Neural progenitor cell (in vitro differentiated cells): ENCODE measurements around the gene TICAM2. TPM values are rescaled to one million over a fixed set of nuclear protein-coding genes. Genes with fewer than 3 reads are reported as not detected.

Experiments
- DNase-seq: peaks from one replicate; pipeline ENCODE4 v3.0.0-alpha.2; 2016; ENCODE audit warnings: low spot score
- H2AFZ ChIP-seq: fragments of 200-600 bp; sonication (generic); replicated peaks from 2 replicates; pipeline ENCODE4 v1.6.1; 2016; ENCODE audit warnings: antibody characterized with exemption
- H3F3A ChIP-seq: fragments of 200-600 bp; sonication (generic); 2 replicates; pipeline ENCODE4 v1.6.1; 2016; ENCODE audit warnings: antibody characterized with exemption, low read depth
- H3K27ac ChIP-seq: fragments of 200-600 bp; sonication (generic); 2 replicates; pipeline ENCODE4 v1.5.1; 2016; ENCODE audit warnings: mild to moderate bottlenecking
- H3K27me3 ChIP-seq: fragments of 200-600 bp; sonication (generic); 2 replicates; pipeline ENCODE4 v1.6.1; 2016; ENCODE audit warnings: mild to moderate bottlenecking, moderate library complexity
- H3K36me3 ChIP-seq: fragments of 200-600 bp; sonication (generic); 2 replicates; pipeline ENCODE4 v1.5.1; 2016
- H3K4me1 ChIP-seq: fragments of 200-600 bp; sonication (generic); 2 replicates; pipeline ENCODE4 v1.6.1; 2016; ENCODE audit warnings: mixed run types
- H3K4me2 ChIP-seq: fragments of 200-600 bp; sonication (generic); 2 replicates; pipeline ENCODE4 v1.6.1; 2016
- H3K4me3 ChIP-seq: fragments of 200-600 bp; sonication (generic); 2 replicates; pipeline ENCODE4 v1.5.1; 2016
- H3K79me2 ChIP-seq: fragments of 200-600 bp; sonication (generic); 2 replicates; pipeline ENCODE4 v1.6.1; 2016; ENCODE audit warnings: low read depth
- H3K9ac ChIP-seq: fragments of 200-600 bp; sonication (generic); 2 replicates; pipeline ENCODE4 v1.6.1; 2016
- H3K9me3 ChIP-seq: fragments of 200-600 bp; sonication (generic); 2 replicates; pipeline ENCODE4 v1.5.1; 2016; ENCODE audit warnings: low read depth
- H4K20me1 ChIP-seq: fragments of 200-600 bp; sonication (generic); 2 replicates; pipeline ENCODE4 v1.6.1; 2016; ENCODE audit warnings: low read depth
- H3K27ac Mint-ChIP-seq: 3 replicates; pipeline ENCODE4 v1.8.0; 2021; ENCODE audit warnings: mixed read lengths
- H3K27me3 Mint-ChIP-seq: 2 replicates; pipeline ENCODE4 v1.8.0; 2022; ENCODE audit warnings: low read depth, mild to moderate bottlenecking, inconsistent platforms, moderate library complexity, mixed read lengths; ENCODE audit not compliant: insufficient read depth
- H3K36me3 Mint-ChIP-seq: 3 replicates; pipeline ENCODE4 v1.8.0; 2021; ENCODE audit warnings: mixed read lengths
- H3K4me1 Mint-ChIP-seq: 3 replicates; pipeline ENCODE4 v1.8.0; 2021; ENCODE audit warnings: mixed read lengths
- H3K4me3 Mint-ChIP-seq: 3 replicates; pipeline ENCODE4 v1.8.0; 2021; ENCODE audit warnings: mild to moderate bottlenecking, moderate library complexity, mixed read lengths
- H3K9me3 Mint-ChIP-seq: 3 replicates; pipeline ENCODE4 v1.8.0; 2020; ENCODE audit warnings: mixed read lengths
- EZH2 ChIP-seq: fragments of 200-600 bp; sonication (generic); IDR thresholded peaks from 2 replicates; pipeline ENCODE4 v1.6.1; 2017; ENCODE audit warnings: antibody characterized with exemption, mild to moderate bottlenecking, moderate library complexity
- EZH2phosphoT487 ChIP-seq: fragments of 200-600 bp; sonication (generic); IDR thresholded peaks from 2 replicates; pipeline ENCODE4 v1.6.1; 2017; ENCODE audit warnings: antibody characterized with exemption
- total RNA-seq: library from RNA; depleted of rRNA; stranded (reverse); fragments of >200 nt; gene quantifications from 2 replicates; pipeline ENCODE4 v1.2.3, GENCODE V29; 2015; ENCODE audit warnings: low replicate concordance
- TF ChIP-seq, protein P1 (sequence below): fragments of 200-600 bp; sonication (generic); IDR thresholded peaks from 2 replicates; pipeline ENCODE4 v1.5.1; 2017; ENCODE audit warnings: antibody characterized with exemption, mild to moderate bottlenecking

The TICAM2 gene
- total RNA-seq, 1 donor from 2014 or later, result not detected

DNA sequence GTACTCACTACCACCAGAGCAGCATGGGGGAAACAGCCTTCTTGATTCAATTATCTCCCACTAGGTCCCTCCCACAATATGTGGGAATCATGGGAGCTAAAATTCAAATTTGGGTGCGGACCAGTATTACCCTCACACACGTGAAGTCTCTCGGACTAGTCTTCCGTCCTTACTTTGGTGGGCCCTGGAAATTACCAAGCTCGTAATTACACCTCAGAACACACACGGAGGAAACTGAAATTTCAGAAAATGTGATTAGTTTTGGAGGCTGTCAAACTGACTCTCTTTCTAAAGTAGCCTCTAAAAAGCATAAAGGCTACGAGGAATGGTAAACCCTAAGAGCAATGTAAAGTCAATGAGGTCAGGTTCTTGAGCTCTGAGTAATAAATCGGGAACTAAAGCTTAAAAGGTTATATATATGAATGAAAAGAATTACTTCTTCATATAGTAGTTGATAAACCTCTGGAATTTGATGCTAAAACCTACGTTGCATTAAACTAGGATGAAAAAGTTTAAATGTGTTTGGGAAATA, 56.9 kb downstream of the TICAM2 start:
- DNase-seq, result no peak
- H3F3A ChIP-seq, result peaks cover 21% of the 10 kb centered on the region
- H3K27me3 Mint-ChIP-seq, result peaks cover 5% of the 10 kb centered on the region
- H3K27ac ChIP-seq, result no peak overlapping the region
- no peak overlapping the region for H3K27ac Mint-ChIP-seq
- no peak overlapping the region for H3K4me3 ChIP-seq
- H3K27me3 ChIP-seq, result no peaks in the 10 kb centered on the region
- TF ChIP-seq EZH2phosphoT487, result no peak
- TF ChIP-seq, protein P1, sequence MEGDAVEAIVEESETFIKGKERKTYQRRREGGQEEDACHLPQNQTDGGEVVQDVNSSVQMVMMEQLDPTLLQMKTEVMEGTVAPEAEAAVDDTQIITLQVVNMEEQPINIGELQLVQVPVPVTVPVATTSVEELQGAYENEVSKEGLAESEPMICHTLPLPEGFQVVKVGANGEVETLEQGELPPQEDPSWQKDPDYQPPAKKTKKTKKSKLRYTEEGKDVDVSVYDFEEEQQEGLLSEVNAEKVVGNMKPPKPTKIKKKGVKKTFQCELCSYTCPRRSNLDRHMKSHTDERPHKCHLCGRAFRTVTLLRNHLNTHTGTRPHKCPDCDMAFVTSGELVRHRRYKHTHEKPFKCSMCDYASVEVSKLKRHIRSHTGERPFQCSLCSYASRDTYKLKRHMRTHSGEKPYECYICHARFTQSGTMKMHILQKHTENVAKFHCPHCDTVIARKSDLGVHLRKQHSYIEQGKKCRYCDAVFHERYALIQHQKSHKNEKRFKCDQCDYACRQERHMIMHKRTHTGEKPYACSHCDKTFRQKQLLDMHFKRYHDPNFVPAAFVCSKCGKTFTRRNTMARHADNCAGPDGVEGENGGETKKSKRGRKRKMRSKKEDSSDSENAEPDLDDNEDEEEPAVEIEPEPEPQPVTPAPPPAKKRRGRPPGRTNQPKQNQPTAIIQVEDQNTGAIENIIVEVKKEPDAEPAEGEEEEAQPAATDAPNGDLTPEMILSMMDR, result no peak
- TF ChIP-seq EZH2, result no peak
- peaks cover 32% of the 10 kb centered on the region for H4K20me1 ChIP-seq
- H2AFZ ChIP-seq, result no peak overlapping the region
- no peak overlapping the region for H3K9ac ChIP-seq
- no peaks in the 10 kb centered on the region for H3K9me3 ChIP-seq
- peaks cover 39% of the 10 kb centered on the region for H3K79me2 ChIP-seq
- peaks cover 22% of the 10 kb centered on the region for H3K4me1 ChIP-seq
- peaks cover 24% of the 10 kb centered on the region for H3K4me1 Mint-ChIP-seq
- H3K4me3 Mint-ChIP-seq, result peak overlapping the region; percentile 99
- H3K4me2 ChIP-seq, result no peak overlapping the region
- peaks cover 14% of the 10 kb centered on the region for H3K36me3 Mint-ChIP-seq
- H3K9me3 Mint-ChIP-seq, result peaks cover 3% of the 10 kb centered on the region
- H3K36me3 ChIP-seq, result peaks cover 6% of the 10 kb centered on the region

DNA sequence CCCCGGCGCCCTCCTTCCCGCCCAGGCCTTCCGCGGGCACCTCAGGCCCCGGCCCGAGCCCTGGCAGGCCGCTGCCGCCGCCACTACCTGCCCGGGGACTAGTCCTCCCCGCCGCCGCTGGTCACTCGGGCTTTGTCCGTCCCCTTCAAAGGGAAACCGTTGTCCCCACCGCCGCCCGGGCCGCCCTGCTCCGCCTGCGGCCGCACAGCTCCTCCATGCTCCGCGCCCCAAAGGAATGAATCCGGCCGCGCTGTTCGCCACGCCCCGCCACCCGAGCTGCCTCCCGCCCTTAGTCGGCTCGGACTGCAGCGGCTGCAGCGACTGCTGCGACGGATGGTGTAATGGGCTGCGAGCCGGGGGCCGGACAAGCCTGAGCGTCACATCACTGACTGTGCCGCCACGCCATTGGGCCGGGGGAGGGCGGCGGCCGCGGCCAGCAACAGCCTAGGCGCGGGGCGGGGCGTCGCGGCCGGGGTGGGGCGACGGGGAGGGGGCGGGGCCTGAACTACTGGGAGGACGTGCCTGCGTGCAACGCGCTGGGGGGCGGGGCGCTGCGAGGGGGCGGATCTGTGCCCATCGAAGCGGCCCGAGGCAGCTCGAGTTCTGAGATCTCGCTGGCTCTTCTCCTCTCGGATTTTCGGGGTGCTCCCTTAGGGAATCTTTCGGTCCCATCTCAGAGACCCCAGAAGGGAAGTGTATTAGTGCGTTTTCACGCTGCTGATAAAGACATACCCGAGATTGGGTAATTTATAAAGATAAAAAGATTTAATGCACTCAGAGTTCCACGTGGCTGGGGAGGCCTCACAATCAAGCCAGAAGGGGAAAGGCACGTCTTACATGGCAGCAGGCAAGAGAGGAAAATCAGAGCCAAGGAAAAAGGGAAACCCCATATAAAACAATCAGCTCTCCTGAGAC, 57.6 kb downstream of the TICAM2 start, which contains the start of gene FEM1C:
FEM1C (minus strand) TSS at position 340 of the 915 bp plus-strand sequence. CDS start 1,282 bp downstream, outside the sequence.
- H3K36me3 Mint-ChIP-seq, result peaks cover 21% of the 10 kb centered on the region
- H3K27me3 Mint-ChIP-seq, result peaks cover 5% of the 10 kb centered on the region
- peak within 1 kb of the TSS; percentile 99 for H3K4me3 Mint-ChIP-seq
- peaks cover 6% of the 10 kb centered on the region for H3K36me3 ChIP-seq
- H3K79me2 ChIP-seq, result peaks cover 46% of the 10 kb centered on the region
- peaks cover 21% of the 10 kb centered on the region for H3F3A ChIP-seq
- no peaks in the 10 kb centered on the region for H3K27me3 ChIP-seq
- H3K27ac ChIP-seq, result peak within 1 kb of the TSS; percentile 97
- peaks cover 29% of the 10 kb centered on the region for H3K4me1 Mint-ChIP-seq
- H3K27ac Mint-ChIP-seq, result peak within 1 kb of the TSS; percentile 98
- peaks cover 29% of the 10 kb centered on the region for H3K4me1 ChIP-seq
- TF ChIP-seq, protein P1, result no peak
- TF ChIP-seq EZH2phosphoT487 (no peak), EZH2 (no peak)
- DNase-seq, result peak; percentile 98
- peak within 1 kb of the TSS; percentile 71 for H3K4me3 ChIP-seq
- peak within 1 kb of the TSS; percentile 93 for H3K9ac ChIP-seq
- peak within 1 kb of the TSS; percentile 96 for H3K4me2 ChIP-seq
- H3K9me3 ChIP-seq, result no peaks in the 10 kb centered on the region
- H2AFZ ChIP-seq, result peak within 1 kb of the TSS; percentile 94
- peaks cover 40% of the 10 kb centered on the region for H4K20me1 ChIP-seq
- peaks cover 3% of the 10 kb centered on the region for H3K9me3 Mint-ChIP-seq

DNA sequence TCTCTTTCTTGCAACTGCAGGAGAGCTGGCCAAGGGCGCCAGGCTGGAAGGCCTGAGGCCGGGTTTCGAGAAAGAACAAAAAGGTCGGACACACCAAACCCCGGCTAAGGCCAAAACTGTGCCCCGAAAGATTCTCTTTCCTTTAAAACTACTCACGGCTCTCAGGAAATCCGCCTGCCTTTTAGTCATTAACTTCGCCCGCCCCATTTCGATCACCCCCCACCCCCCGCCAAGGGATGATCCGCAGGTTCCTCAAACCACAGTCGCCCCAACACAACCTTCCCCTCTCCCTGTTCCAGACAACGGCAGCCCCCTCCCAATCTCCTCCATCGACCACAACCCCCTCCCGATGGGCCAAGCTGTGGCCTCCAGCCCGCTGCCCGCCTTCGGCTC, 58.2 kb downstream of the TICAM2 start:
- Mint-ChIP-seq H3K4me3 (peak overlapping the region; percentile 99), H3K9me3 (peaks cover 4% of the 10 kb centered on the region), H3K36me3 (peaks cover 27% of the 10 kb centered on the region), H3K27me3 (peaks cover 5% of the 10 kb centered on the region), H3K4me1 (peaks cover 31% of the 10 kb centered on the region), H3K27ac (peak overlapping the region; percentile 98)
- Histone ChIP-seq H3K4me3 (peak overlapping the region; percentile 71), H2AFZ (peak overlapping the region; percentile 6), H3K27ac (peak overlapping the region; percentile 97), H3F3A (peaks cover 21% of the 10 kb centered on the region), H3K36me3 (peaks cover 6% of the 10 kb centered on the region), H4K20me1 (peaks cover 46% of the 10 kb centered on the region), H3K4me2 (peak overlapping the region; percentile 96), H3K9ac (peak overlapping the region; percentile 93), H3K79me2 (peaks cover 53% of the 10 kb centered on the region), H3K27me3 (no peaks in the 10 kb centered on the region), H3K9me3 (no peaks in the 10 kb centered on the region), H3K4me1 (peaks cover 31% of the 10 kb centered on the region)
- TF ChIP-seq EZH2 (no peak), EZH2phosphoT487 (no peak)
- TF ChIP-seq, protein P1, result no peak
- no peak for DNase-seq
